Measurements from ENCODE around the gene CFTR.

CFTR gene

DNA sequence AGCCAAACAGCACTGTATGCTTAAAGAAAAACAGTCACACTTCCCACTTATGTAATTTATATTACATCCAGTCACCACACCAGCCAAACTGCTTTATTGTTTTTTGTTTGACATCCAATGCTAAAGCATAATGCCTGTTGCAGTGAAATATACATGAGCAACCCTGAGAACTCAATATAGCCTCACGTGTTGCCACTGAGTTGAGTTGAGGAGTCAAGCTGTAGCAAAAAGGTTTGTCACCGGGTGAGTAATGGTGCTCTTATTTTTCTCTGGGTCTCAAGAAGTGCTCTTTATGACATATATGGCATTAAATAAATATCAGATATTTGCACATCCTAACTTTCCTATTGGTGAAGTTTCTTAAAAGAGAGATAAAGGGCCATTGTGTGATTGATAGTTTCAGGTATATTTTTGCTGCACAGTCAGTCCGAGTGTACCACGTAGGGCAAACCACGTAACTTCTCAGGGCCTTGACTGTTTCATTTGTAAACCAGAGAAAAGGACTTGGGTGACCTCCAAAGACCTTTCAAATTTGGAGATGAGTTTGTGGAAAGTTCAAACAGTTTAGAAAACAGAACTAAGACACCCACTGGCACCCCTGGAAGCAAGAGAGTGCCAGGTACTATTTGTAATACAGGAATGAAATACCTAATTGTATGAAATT, 168.5 kb downstream of the CFTR start:
- TF ChIP-seq, protein P1, sequence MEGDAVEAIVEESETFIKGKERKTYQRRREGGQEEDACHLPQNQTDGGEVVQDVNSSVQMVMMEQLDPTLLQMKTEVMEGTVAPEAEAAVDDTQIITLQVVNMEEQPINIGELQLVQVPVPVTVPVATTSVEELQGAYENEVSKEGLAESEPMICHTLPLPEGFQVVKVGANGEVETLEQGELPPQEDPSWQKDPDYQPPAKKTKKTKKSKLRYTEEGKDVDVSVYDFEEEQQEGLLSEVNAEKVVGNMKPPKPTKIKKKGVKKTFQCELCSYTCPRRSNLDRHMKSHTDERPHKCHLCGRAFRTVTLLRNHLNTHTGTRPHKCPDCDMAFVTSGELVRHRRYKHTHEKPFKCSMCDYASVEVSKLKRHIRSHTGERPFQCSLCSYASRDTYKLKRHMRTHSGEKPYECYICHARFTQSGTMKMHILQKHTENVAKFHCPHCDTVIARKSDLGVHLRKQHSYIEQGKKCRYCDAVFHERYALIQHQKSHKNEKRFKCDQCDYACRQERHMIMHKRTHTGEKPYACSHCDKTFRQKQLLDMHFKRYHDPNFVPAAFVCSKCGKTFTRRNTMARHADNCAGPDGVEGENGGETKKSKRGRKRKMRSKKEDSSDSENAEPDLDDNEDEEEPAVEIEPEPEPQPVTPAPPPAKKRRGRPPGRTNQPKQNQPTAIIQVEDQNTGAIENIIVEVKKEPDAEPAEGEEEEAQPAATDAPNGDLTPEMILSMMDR (IDR thresholded peaks at IDR 0.05; ENCODE audit: low read depth, low read length, missing control alignments), result no peak
- DNase-seq (ENCODE audit: low read depth), result no peak
- no peak overlapping the region for H3K4me3 ChIP-seq (ENCODE audit: low read depth, low read length)

DNA sequence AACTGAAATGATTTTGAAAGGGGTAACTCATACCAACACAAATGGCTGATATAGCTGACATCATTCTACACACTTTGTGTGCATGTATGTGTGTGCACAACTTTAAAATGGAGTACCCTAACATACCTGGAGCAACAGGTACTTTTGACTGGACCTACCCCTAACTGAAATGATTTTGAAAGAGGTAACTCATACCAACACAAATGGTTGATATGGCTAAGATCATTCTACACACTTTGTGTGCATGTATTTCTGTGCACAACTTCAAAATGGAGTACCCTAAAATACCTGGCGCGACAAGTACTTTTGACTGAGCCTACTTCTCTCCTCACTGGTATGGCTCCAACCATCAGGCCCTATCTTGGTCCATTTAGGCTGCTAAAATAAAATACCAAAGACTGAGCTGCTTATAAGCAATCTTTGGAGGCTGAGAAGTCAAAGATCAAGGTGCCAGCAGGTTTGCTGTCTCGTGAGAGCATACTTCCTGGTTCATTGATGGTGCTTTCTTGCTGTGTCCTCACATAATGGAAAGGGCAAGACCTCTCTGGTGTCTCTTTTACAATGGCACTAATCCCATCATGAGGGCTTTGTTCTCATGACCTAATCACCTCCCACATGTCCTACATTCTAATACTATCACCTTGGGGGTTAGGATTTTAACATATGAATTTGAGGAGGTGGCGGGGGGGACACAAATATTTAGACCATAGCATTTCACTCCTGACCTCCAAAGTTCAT, 173.3 kb downstream of the CFTR start:
- DNase-seq (ENCODE audit: low read depth), result no peak
- TF ChIP-seq, protein P1 (IDR thresholded peaks at IDR 0.05; ENCODE audit: low read depth, low read length, missing control alignments), result no peak
- H3K4me3 ChIP-seq (ENCODE audit: low read depth, low read length), result no peak overlapping the region

DNA sequence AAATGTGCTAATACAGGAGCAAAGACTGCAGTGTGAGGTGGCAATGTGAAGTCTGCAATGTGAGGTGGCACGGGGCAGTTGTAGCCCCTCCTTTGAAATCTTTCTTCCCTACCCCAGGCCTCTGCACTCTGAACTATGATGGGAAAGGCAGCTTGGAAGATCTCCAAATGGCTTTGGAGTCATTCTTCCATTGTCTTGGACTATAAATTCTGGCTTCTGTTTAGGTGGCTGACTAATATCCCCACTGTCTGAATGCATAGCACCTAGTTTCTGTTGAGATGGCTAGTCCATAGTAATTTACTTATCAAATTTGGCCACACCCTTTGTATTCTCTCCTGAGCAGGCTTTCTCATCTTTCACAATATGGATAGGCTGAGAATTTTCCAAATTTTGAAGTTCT, 175.0 kb downstream of the CFTR start:
- TF ChIP-seq, protein P1 (IDR thresholded peaks at IDR 0.05; ENCODE audit: low read depth, low read length, missing control alignments), result no peak

DNA sequence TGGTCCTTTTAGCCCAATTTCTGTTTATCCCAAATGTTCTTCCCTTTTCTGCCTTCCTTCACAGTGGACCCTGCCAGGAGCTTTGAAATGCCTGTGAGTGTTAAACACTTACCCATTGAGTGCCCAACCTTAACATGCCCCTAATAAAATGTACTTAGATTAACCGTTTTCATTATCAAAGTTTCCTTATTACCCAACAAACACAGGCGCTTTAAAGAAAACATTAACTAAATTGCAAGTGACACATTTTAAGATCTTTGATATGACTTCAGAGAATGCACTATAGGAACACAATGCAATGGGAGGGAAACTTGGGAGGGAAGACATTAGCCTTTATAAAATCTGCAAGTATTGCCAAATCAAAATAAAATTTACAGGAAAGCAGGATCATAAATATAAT, 177.0 kb downstream of the CFTR start:
- H3K4me3 ChIP-seq (ENCODE audit: low read depth, low read length), result no peak overlapping the region
- DNase-seq (ENCODE audit: low read depth), result no peak
- TF ChIP-seq, protein P1 (IDR thresholded peaks at IDR 0.05; ENCODE audit: low read depth, low read length, missing control alignments), result no peak

More for the DNA sequence above, 175.0 kb downstream of the CFTR start:
- H3K4me3 ChIP-seq (ENCODE audit: low read depth, low read length), result no peak overlapping the region
- DNase-seq (ENCODE audit: low read depth), result no peak

DNA sequence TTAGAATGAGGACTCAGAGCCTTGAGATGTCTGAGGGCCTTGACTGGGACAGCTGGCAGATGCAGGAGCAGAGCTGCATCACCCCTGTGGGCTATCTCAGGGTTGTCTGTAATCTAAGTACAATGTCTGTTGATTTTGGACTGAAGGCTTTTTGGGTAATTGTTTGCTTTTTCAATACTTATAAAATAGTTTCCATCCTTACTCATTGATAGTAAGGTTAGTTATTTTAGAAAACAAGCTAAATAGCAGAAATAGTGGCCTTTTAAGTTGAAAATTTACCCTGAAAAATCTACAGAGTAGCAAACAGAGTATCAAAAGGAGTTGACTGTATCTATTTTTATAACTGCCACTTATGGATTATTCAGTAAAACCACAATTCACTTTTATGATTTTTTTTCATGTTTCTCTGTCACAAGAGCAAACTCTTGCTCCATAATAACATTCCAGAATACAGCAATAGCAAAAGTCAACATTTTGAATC, 179.7 kb downstream of the CFTR start:
- no peak overlapping the region for H3K4me3 ChIP-seq (ENCODE audit: low read depth, low read length)
- TF ChIP-seq, protein P1 (IDR thresholded peaks at IDR 0.05; ENCODE audit: low read depth, low read length, missing control alignments), result no peak
- DNase-seq (ENCODE audit: low read depth), result no peak

DNA sequence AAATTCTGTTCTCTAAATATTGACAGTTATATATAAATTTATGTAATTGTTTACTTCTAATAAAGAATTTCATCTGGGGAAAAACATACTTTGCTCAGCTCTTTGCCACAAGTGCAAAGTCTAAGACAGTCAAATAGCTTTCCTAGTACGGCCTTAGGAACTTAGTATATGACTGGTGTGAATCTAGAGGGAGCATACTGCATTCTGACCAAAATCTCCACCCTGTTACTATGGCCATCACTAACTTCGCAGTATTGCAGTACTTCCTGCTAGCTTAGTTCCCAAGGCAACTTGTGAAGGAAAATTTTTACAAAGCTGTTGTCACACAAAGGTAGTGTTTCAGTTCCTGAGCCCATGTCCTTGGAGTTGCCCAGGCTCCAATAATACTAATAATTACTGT, 181.5 kb downstream of the CFTR start:
- no peak overlapping the region for H3K4me3 ChIP-seq (ENCODE audit: low read depth, low read length)
- TF ChIP-seq, protein P1 (IDR thresholded peaks at IDR 0.05; ENCODE audit: low read depth, low read length, missing control alignments), result no peak
- no peak for DNase-seq (ENCODE audit: low read depth)

All from GM12864 (cell line).